GM12801 (cell line): ENCODE measurements around the gene ZNF440.

Experiments
- CTCF ChIP-seq: IDR thresholded peaks from one replicate; pipeline ENCODE4 v1.5.1; 2011; ENCODE audit warnings: control low read depth; ENCODE audit not compliant: insufficient read length; ENCODE audit errors: extremely low read depth

Gene ZNF440

GRCh38 chr19:11783767-11784166 lies 30.3 kb upstream of the ZNF440 start:
- TF ChIP-seq CTCF = no peak

- TF ChIP-seq CTCF = no peak
Observed at GRCh38 chr19:11784356-11784755, 29.7 kb upstream of the ZNF440 start.

GRCh38 chr19:11787536-11787935 lies 26.5 kb upstream of the ZNF440 start:
- TF ChIP-seq CTCF = no peak

- TF ChIP-seq CTCF = no peak
Observed at GRCh38 chr19:11792942-11793341, 21.1 kb upstream of the ZNF440 start.

- TF ChIP-seq CTCF = no peak
Observed at GRCh38 chr19:11797491-11797890, 16.6 kb upstream of the ZNF440 start.

- no peak for TF ChIP-seq CTCF
Observed at GRCh38 chr19:11798391-11799330, 15.4 kb upstream of the ZNF440 start, which contains the start of gene ZNF491. Gene ZNF491 (plus strand): TSS chr19:11798523. CDS start chr19:11805954, 7,431 bp downstream.

DNA sequence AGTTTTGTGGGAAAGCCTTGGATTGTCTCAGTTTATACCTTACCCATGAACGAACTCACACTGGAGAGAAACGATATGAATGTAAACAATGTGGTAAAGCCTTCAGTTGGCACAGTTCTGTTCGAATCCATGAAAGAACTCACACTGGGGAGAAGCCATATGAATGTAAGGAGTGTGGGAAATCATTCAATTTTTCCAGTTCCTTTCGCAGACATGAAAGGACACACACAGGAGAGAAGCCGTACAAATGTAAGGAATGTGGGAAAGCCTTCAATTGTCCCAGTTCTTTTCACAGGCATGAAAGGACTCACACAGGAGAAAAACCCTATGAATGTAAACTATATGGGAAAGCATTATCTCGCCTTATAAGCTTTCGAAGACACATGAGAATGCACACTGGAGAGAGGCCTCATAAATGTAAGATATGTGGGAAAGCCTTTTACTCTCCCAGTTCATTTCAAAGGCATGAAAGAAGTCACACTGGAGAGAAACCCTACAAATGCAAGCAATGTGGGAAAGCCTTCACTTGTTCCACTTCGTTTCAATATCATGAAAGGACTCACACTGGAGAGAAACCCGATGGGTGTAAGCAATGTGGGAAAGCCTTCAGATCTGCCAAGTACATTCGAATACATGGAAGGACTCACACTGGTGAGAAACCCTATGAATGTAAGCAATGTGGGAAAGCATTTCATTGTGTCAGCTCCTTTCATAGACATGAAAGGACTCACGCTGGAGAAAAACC lies 7.5 kb upstream of the ZNF440 start:
- no peak for TF ChIP-seq CTCF
